ENCODE data around the gene TNRC6A.

DNA sequence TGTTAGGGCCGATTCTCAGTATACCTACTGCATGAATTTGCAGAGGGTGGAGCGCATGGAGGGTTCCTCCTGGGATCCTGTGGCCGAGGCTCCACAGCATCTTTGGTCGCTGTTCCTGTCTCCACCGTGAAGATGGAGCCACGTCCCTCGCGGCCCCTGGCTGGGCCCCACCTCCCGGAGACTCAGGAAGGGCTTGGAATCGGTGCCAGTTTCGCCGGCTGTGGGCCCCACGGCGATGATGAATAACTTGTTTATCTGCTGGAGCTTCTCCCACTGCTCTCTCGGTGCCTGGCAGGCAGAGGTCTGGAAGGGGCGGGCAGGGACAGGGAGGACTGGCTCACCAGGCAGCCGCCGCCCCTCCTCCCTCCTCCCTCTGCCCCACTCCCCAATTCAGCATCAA is 124.4 kb downstream of the TNRC6A start:
- TF ChIP-seq EZH2 (IDR thresholded peaks at IDR 0.05; ENCODE audit: insufficient read depth, poor library complexity, severe bottlenecking) (no peak), EZH2phosphoT487 (IDR thresholded peaks at IDR 0.05; ENCODE audit: insufficient read depth, low read depth) (no peak)
